ENCODE data around the gene TOM1.

GRCh38 chr22:35349368-35349703, 49.6 kb downstream of the TOM1 start:
- TF ChIP-seq, protein P1, sequence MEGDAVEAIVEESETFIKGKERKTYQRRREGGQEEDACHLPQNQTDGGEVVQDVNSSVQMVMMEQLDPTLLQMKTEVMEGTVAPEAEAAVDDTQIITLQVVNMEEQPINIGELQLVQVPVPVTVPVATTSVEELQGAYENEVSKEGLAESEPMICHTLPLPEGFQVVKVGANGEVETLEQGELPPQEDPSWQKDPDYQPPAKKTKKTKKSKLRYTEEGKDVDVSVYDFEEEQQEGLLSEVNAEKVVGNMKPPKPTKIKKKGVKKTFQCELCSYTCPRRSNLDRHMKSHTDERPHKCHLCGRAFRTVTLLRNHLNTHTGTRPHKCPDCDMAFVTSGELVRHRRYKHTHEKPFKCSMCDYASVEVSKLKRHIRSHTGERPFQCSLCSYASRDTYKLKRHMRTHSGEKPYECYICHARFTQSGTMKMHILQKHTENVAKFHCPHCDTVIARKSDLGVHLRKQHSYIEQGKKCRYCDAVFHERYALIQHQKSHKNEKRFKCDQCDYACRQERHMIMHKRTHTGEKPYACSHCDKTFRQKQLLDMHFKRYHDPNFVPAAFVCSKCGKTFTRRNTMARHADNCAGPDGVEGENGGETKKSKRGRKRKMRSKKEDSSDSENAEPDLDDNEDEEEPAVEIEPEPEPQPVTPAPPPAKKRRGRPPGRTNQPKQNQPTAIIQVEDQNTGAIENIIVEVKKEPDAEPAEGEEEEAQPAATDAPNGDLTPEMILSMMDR (IDR thresholded peaks at IDR 0.05 in 8 of 11, conservative IDR thresholded peaks at IDR 0.05 in 3 of 11): no peak
- no peak for TF ChIP-seq POLR2A (IDR thresholded peaks at IDR 0.05)
